Measurements from ENCODE around the gene BCO2.
"Not testable (repeated sequence)": the region's sequence is repeated elsewhere in the genome, so short reads cannot be mapped to it uniquely, and the experiment has no call there.

BCO2 gene

DNA sequence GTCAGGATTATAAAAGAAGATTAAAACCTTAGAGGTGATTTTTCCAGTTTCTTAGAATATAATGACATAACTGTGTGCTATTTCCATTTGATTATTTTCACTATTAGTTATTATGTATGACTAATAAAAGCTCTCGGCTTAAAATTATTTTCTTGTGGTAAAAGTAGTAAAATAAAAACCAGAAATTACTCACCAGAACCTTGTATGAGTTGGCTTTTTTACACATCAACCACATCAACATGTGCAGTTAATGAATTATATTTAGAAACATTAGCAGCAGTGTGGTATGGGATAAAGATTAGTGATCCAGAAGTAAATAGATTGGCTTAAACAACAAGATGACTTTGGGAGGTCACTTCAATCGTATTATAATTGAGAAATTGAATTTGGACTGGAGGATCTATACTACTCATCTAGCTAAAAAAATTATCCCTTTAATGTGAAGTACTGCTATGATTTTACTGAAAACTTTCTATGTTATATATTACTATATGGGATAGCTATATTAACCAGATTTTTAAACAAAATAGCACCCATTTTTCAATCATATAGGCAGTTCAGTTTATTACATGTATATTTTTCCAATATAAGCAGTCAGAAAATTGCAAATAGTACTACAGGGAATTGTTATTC lies 2.8 kb upstream of the BCO2 start:
- DNase-seq, result no peak

DNA sequence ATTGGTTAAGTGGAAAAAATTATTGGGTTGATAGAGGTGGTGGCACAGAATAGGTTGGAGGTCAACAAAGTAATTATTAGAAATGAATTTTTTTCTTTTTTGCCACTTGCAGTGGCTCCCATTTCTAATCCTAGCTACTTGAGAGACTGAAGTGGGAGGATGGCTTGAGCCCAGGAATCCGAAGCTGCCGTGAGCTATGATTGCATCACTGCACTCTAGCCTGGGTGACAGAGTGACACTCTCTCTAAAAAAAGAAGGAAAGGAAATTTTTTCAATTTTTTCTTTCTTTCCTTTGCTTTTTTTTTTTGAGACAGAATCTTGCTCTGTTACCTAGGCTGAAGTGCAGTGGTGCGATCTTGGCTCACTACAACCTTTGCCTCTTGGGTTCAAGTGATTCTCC lies 2.2 kb upstream of the BCO2 start:
- DNase-seq, result no peak

DNA sequence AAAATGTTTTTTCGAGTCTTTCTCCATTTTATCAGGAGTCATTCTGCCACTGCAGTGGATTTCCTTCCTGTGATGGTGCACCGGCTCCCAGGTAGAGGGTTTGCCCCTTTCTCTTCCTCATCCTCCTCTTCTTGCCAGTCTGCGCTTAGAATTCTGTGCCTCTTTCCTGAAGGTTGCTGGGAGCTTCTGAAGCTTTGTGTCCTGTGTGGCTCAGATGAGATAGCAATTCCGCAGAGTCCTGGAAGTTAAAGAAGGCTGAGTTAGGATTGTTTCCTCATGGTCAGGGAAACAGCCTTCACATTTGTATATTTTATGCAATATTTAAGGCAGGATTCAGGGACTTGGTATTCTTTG lies 264 bp downstream of the BCO2 start:
- no peak for DNase-seq

DNA sequence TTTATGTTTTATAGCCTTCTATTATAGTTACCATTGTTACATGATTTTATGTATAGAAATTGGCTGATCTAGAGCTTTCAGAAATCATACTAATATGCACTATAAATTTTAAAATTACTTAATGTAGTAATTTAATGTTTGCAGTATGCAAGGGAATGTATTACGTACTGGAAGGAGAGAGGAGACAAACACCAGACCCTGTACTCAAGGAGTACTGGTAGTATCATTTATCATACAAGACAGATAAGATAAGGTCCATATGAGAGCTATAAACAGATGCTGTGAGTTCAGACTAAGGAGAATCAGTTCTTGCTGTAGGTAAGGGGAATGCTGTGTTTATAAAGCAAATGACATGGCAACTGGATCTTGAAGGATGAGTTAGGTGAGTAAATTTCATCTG lies 765 bp downstream of the BCO2 start:
- no peak for DNase-seq

DNA sequence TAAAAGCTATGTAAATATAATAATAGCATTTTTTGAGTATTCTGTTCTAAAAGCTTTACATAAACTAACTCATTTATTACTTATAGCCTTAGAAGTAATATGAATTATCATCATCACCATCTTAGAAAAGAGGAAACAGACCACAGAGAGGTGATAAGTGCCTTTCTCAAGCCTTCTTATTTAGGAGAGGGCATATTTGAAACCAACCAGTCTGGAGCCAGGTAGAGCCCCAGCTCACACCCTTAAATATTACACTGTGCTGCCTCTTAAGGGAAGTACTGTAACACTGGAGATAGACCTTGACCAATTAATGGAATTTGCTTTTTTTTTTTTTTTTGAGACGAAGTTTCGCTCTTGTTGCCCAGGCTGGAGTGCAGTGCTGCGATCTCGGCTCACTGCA lies 2.3 kb downstream of the BCO2 start:
- DNase-seq, result no peak

DNA sequence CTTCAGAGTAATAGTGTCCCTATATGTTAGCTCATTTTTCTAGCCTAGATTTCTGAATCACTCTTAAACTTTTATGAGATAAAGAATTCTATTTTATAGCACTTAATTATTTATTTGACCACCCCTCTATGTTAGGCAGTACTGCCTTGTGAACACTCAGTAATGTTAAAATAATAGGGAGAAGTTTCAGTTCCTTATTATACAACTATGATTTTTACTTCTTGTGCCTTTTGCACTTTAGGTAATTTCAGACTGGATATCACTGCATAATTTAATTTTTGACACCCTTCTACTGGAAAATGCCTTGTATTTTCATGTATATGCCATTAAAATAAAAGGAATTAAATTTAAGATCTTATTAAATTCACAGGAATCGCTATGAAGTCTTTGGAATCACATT lies 3.1 kb downstream of the BCO2 start:
- DNase-seq, result no peak

DNA sequence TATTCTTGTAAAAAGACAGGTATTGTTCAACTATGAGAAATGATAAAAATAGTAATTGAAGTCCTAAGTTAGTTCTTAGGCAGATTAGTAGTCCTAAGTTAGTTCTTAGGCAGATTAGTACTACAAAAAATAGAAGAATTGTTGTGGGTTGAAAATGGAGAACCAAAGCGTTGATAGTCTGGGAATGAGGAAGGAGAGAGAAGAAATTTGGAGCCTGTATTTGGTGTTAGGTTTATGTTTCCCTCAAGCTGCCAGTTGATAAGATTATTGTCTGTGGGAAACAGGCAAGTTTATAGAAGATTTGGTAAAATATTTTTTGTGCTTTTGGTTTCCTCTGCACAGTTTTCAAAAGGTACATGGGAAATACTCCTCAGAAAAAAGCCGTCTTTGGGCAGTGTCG lies 3.6 kb downstream of the BCO2 start:
- DNase-seq, result no peak

DNA sequence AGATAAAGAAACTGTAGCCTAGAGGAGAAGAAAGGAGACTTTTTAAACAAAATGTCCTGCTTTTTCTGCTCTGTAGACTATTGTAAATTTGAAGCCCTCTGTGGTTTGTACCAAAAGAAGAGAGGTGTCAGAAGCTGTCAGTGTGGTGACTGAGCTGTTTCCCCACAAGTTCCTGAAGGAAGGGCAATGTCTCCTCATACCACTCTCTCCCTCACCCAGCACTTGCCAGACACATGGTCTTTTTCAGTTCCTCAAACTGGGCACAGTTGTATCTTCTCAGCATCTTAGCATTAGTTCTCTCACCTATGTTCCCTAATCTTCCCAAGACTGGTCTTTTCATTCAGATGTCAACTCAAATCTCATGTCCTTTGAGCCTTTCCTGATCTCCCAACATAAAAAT lies 4.3 kb downstream of the BCO2 start:
- peak; percentile 17 for DNase-seq

DNA sequence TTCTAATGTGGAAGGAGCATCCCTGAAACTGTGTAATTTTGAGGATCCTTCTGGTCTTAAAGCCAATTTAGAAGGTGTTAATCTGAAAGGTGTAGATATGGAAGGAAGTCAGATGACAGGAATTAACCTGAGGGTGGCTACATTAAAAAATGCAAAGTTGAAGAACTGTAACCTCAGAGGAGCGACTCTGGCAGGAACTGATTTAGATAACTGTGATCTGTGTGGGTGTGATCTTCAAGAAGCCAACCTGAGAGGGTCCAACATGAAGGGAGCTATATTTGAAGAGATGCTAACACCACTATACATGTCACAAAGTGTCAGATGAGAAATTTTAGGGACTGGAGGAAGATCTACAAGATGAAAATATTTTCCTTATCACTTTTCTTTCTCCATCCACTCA lies 7.6 kb downstream of the BCO2 start:
- DNase-seq, result no peak

DNA sequence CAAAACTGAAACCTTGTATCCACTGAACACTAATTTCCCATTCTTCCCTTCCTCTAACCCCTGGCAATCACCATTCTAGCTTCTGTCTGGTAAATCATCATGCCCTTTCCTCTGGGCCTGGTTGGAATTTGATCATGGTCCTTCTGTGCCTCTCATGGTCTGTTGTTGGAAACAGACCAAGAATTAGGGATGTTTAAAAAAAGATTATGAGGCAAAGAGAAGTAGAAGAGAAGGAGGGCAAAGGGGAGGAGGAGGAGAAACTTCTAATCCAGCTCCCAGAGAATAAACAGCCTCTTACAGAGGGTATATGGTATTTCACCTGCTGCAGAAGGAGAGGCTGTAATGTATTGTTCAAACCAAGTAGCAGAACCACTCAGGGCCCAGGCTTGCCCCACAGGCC lies 10.6 kb downstream of the BCO2 start:
- DNase-seq, result no peak

DNA sequence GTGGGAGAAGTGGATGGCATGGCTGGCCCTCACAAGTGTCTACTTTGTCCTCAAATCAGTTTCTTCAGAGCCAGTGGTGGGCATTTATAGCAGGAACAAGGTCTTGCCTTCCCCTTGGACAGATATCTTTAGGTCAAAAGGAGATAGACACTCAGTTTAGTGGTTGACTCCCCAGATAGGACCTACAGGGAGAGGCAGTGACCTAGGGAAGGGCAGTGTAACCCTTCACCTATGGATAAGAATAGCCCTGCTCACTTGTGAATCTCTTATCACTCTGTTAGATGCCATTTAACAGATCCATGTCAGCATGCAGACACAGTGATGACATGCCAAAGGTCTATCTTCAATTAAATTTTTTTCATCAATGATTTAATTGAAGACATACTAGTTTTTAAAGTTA lies 11.0 kb downstream of the BCO2 start:
- DNase-seq, result no peak

DNA sequence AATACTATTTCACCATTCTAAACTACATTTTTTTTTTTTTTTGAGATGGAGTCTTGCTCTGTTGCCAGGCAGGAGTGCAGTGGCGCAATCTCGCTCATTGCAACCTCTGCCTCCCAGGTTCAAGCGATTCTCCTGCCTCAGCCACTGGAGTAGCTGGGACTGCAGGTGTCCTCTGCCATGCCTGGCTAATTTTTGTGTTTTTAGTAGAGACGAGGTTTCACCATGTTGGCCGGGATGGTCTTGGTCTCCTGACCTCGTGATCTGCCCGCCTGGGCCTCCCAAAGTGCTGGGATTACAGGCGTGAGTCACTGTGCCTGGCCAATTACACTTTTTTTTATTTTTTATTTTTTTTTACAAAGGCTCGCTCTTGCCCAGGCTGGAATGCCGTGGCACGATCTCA lies 19.8 kb downstream of the BCO2 start:
- not testable (repeated sequence) for DNase-seq

DNA sequence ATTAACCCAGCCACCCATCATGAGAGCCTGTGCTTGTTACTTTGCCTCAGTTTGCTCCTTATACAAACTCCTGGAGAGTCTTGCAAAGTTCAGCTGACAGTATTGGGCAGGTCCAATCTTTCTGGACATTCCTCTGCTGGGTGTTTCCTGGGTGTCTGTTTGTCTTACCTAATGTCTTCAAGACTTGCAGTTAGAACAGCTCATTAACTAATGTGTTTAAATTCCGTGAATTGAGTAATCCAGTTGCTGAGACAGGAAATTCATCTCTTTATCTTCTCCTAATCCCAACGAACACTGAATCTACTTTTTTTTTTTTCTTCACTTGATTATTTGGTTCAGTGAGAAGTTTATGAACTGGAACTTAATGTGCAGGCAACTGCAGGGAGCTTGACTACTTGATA lies 20.6 kb downstream of the BCO2 start:
- DNase-seq, result no peak

DNA sequence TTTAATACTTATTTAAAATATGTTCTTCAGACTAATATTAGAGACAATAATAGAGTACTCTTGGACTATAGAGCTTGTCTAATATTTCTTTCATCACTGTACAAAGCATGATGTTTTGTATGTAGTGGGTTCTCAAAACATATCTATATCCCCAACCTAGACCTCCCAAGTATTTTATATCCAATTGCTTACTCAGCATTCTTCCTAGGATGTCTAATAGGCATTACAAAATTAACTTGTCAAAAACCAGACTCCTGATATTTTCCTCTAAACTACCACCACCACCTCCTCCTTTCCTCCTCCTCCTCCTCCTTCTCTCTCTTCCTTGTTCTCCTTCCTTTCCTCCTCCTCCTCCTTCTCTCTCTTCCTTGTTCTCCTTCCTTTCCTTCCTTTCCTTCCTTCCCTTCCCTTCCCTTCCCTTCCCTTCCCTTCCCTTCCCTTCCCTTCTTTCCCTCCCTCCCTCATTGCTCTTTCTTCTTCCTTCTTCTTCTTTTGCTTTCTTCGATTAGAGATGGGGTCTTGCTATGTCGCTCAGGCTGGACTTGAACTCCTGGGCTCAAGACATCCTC lies 21.3 kb downstream of the BCO2 start:
- DNase-seq, result no peak

DNA sequence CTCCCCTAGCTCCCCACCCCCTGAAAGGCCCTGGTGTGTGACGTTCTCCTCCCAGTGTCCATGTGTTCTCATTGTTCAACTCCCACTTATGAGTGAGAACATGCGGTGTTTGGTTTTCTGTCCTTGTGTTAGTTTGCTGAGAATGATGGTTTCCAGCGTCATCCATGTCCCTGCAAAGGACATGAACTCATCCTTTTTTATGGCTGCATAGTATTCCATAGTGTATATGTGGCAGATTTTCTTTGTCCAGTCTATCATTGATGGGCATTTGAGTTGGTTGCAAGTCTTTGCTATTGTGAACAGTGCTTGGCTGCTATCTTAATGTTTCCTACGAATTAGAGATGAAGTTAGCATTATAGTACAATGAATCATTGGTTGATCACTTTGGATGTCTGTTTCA lies 23.8 kb downstream of the BCO2 start:
- not testable (repeated sequence) for DNase-seq

DNA sequence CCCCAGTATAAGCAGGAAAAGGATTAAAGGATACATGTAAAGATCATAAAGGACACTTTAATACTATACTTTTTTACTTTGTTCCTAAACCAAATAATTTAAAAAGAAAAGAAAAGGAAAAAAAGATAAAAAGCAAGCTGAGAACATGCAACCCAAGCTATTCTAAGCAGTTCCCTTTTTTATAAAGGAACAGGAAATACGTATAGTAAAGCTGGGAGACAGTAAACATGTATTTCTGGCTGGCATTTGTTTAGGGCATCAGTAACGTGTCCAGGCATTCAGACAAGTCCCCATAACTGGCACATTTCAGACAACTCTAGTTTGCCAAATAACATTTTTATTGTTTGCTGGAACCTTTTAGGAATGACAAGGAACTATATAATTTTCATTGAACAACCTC lies 24.9 kb downstream of the BCO2 start:
- DNase-seq, result no peak

DNA sequence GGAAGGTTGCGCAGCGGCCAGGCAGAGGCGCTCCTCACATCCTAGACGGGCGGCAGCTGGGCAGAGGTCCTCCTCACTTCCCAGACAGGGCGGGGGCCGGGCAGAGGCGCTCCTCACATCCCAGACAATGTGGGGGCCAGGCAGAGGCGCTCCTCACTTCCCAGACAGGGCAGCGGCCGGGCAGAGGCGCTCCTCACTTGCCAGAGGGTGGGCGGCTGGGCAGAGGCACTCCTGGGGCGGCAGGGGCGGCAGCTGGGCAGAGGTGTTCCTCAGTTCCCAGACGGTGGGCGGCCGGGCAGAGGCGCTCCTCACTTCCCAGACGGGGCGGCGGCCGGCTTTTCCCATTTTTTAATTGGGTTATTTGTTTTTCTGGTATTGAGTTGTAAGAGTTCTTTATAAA lies 30.8 kb downstream of the BCO2 start:
- DNase-seq, result no peak

DNA sequence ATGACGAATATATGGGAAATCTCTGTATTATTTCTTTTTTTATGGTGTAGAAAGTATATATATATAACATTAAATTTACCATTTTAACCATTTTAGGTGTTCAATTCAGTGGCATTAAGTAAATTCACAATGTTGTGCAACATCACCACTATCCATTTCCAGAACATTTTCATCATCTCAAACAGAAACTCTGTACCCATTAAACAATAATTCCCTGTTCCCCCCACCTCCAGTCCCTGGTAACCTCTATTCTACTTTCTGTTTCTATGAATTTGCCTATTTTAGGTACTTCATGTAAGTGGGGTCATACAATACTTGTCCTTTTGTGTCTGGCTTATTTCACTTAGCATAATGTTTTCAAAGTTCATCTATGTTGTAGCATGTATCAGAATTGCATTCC lies 35.6 kb downstream of the BCO2 start:
- no peak for DNase-seq

DNA sequence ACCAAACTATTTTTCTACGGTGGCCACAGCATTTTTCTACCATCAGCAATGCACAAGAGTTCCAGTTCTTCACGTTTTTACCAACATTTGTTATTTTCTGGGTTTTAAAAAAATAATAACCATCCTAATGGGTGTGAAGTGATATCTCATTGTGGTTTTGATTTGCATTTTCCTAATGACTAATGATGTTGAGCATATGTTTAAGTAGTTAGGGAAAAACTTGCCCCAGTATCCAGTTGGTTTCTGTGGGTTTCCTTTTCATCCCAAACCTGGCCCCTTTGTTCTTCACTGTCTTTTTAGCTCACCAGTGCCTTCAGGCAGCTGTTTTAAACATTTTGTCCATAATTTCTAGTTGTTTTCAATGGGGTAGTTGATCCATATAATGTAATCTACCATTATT lies 36.2 kb downstream of the BCO2 start:
- no peak for DNase-seq

DNA sequence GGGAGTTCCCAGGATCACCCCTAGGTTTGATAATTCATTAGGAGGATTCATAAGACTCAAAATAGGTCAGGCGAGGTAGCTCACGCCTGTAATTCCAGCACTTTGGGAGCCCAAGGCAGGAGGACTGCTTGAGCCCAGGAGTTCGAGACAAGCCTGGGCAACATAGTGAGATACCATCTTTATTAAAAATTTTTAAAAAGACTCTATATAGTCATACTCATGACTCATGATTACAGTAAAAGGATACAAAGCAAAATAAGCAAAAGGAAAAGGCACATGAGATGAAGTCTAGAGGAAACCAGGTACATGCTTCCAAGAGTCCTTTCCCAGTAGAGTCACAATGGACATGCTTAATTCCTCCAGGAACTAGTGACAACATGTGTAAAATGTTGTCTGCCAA lies 37.0 kb downstream of the BCO2 start:
- DNase-seq, result no peak

DNA sequence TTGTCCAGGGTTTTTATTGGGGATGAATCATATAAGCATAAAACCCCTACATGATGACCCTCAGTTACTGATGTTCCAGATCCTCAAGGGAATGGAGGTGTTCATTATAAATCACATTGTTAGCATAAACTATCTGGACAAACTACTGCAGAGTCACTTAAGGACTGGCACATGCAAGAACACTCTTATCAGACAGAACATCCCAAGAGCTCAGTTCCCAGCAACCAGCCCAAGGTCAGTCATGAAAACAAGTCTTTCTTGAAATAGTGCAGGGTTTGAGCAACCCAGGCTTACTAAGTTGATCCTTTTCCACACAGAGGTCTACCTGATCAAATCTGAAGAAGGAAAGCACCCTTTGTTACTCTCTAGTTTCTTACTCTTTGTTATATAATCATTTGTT lies 37.4 kb downstream of the BCO2 start:
- no peak for DNase-seq

DNA sequence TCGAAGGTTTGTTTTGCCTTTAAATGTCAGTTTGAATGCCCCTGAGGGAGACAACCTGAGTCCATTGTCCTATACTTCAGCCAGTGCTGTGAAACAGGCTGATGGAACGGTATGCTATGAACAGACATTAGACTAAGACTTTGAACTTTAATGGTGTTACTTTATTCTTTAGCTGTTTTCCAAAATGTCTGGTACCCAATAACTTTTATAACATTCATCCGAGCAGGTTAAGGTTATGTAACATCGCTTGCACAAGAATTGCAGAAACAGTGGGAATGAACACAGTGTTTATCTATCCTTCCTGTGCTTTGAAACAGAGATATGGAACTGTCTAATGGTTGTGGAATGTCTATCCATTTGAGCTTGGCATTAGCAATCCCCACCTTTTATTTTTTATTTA lies 38.4 kb downstream of the BCO2 start:
- no peak for DNase-seq

DNA sequence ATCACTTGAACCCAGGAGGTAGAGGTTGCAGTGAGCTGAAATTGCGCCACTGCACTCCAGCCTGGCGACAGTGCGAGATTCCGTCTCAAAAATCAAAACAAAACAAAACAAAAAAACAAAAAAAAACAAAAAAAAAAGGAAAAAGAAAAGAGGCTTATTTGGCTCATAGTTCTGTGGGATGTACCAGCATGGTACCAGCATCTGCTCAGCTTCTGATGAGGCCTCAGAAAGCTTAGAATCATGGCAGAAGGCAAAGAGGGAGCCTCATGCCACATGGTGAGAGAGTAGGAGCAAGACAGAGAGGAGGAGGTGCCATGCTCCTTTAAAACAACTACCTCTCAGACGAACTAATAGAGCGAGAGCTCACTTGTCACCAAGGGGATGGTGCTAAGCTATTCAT lies 40.3 kb downstream of the BCO2 start:
- DNase-seq, result no peak

DNA sequence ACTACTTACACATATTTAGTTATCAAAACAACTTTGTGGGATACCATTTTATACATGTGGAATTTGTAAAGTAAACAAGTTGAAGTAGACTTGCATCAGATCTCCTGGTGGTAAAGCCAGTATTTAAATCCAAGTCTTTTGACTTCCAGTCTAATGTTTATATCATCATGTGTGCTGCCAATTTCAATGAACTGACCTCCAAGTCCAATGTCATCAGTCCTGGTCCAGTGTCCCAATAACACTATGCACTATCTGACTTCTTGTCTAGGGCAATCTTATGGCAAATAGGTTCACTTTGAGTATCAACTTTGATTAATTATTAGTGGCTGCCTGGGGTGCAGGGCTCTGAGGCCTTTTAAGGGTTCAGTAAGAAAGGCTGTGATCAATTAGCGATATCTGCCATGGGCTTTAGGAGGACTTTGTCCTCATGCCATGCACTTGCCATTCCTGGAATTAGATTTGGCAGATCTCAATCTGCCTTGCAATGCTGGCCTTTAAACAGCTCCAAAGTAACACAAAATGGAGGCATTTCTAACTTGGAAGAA lies 41.3 kb downstream of the BCO2 start:
- DNase-seq, result no peak

DNA sequence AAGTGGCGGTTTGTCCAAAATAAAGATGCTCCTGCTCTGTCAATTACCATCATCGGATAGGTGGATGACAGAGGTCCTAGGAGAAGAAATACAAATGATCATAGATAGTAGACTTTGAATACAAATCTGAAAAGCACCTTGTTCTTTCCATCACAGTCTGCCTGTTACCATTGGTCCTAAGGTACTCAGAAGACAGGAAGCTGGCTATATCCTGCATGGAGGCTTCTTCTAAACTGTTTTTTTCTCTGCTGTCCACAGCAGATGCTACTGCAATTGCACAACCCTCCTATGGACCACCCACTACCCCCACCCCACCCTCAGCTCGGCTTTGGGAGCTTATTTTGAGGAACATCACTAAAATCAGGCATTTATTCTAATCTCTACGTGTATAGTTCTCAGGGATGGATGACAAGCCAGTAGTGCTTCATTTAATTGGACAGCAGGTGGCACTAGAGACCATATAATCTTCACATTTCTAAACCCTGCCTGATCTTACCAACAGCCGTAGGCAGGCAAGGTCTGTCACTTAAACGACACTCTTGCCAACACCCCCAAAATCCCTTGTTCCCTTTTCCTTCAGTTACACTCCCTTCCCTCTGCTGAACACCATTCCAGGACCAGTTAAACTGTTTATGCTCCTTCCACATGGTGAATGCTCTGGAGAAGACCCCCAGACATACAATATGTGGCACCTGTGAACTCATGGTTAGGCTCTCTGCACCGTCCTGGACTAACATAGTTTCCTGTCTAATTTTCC lies 44.3 kb downstream of the BCO2 start:
- DNase-seq, result peak; percentile 82
